Glutamatergic neuron (in vitro differentiated cells): ENCODE measurements around the gene OBI1. TPM values are rescaled to one million over a fixed set of nuclear protein-coding genes. Genes with fewer than 3 reads are reported as not detected.

Experiments used
- DNase-seq: peaks from one replicate; pipeline ENCODE4 v3.0.0; 2022
- H3K27ac Mint-ChIP-seq: one replicate; pipeline ENCODE4 v1.8.0; 2020; ENCODE audit warnings: mild to moderate bottlenecking, mixed read lengths, inconsistent platforms; ENCODE audit not compliant: unreplicated experiment
- H3K27me3 Mint-ChIP-seq: one replicate; pipeline ENCODE4 v1.8.0; 2020; ENCODE audit warnings: mild to moderate bottlenecking, moderate library complexity, mixed read lengths, inconsistent platforms; ENCODE audit not compliant: unreplicated experiment
- H3K36me3 Mint-ChIP-seq: one replicate; pipeline ENCODE4 v1.8.0; 2020; ENCODE audit warnings: mild to moderate bottlenecking, mixed read lengths, inconsistent platforms; ENCODE audit not compliant: unreplicated experiment
- H3K4me1 Mint-ChIP-seq: one replicate; pipeline ENCODE4 v1.8.0; 2020; ENCODE audit warnings: mild to moderate bottlenecking, low read depth, mixed read lengths, inconsistent platforms; ENCODE audit not compliant: unreplicated experiment
- H3K4me3 Mint-ChIP-seq: one replicate; pipeline ENCODE4 v1.8.0; 2020; ENCODE audit warnings: mild to moderate bottlenecking, mixed read lengths, inconsistent platforms; ENCODE audit not compliant: unreplicated experiment
- H3K9me3 Mint-ChIP-seq: one replicate; pipeline ENCODE4 v1.8.0; 2020; ENCODE audit warnings: mild to moderate bottlenecking, moderate library complexity, mixed read lengths, inconsistent platforms; ENCODE audit not compliant: unreplicated experiment
- CTCF ChIP-seq: fragments of 200-600 bp; sonication (generic); IDR thresholded peaks from one replicate; pipeline ENCODE4 v1.5.0; 2021; ENCODE audit not compliant: partially characterized antibody, unreplicated experiment
- long read RNA-seq: library from polyadenylated mRNA; unstranded; transcript quantifications from one replicate; pipeline ENCODE4 v2.0.0, GENCODE V29; 2020; ENCODE audit not compliant: unreplicated experiment
- total RNA-seq: library from RNA; stranded (reverse); fragmentation: NEBNext Ultra II Directional; extraction: Animal tissue kit (Norgen Biotek cat#: 25700); gene quantifications from one replicate; pipeline ENCODE4 v1.2.1, GENCODE V29; 2021; ENCODE audit not compliant: unreplicated experiment

Gene OBI1
- total RNA-seq = 16.7 TPM
- long read RNA-seq, transcript RNF219-201 (6 exons, 3,529 nt) = major isoform, 7 of 9 reads
- long read RNA-seq, partial matches to known transcripts = 0 of 9 reads
- long read RNA-seq, other reads (novel, unspliced or antisense) = 2 of 9 reads

GRCh38 chr13:78658630-78659449 is at the start of gene OBI1:
Gene OBI1 (minus strand): TSS chr13:78659155. CDS start chr13:78659120, 35 bp downstream.
- Mint-ChIP-seq H3K4me1 (peaks cover 25% of the 10 kb centered on the region), H3K4me3 (peak within 1 kb of the TSS; percentile 98), H3K27me3 (peaks cover 10% of the 10 kb centered on the region), H3K9me3 (no peaks in the 10 kb centered on the region), H3K36me3 (no peaks in the 10 kb centered on the region), H3K27ac (peak within 1 kb of the TSS; percentile 90)
- TF ChIP-seq CTCF = no peak
- peak; percentile 94 for DNase-seq

- Mint-ChIP-seq H3K36me3 (no peaks in the 10 kb centered on the region), H3K9me3 (peaks cover 2% of the 10 kb centered on the region), H3K4me1 (peaks cover 2% of the 10 kb centered on the region), H3K27ac (no peak overlapping the region), H3K27me3 (peaks cover 3% of the 10 kb centered on the region), H3K4me3 (no peak overlapping the region)
- no peak for DNase-seq
- TF ChIP-seq CTCF = no peak
Measured at GRCh38 chr13:78701383-78701782, 42.4 kb upstream of the OBI1 start.

- no peaks in the 10 kb centered on the region for H3K4me1 Mint-ChIP-seq
- H3K4me3 Mint-ChIP-seq = no peak overlapping the region
- TF ChIP-seq CTCF = no peak
- H3K36me3 Mint-ChIP-seq = no peaks in the 10 kb centered on the region
- DNase-seq = no peak
- H3K9me3 Mint-ChIP-seq = peaks cover 2% of the 10 kb centered on the region
- no peak overlapping the region for H3K27ac Mint-ChIP-seq
- H3K27me3 Mint-ChIP-seq = peaks cover 3% of the 10 kb centered on the region
Measured at GRCh38 chr13:78700121-78700910, 41.4 kb upstream of the OBI1 start.

- no peak for DNase-seq
- no peaks in the 10 kb centered on the region for H3K9me3 Mint-ChIP-seq
- no peaks in the 10 kb centered on the region for H3K36me3 Mint-ChIP-seq
- no peak overlapping the region for H3K4me3 Mint-ChIP-seq
- no peak overlapping the region for H3K27ac Mint-ChIP-seq
- no peak for TF ChIP-seq CTCF
- peaks cover 5% of the 10 kb centered on the region for H3K4me1 Mint-ChIP-seq
- H3K27me3 Mint-ChIP-seq = peaks cover 5% of the 10 kb centered on the region
Measured at GRCh38 chr13:78689011-78689410, 30.1 kb upstream of the OBI1 start.

- DNase-seq = no peak
- H3K27ac Mint-ChIP-seq = no peak overlapping the region
- H3K4me1 Mint-ChIP-seq = peaks cover 5% of the 10 kb centered on the region
- TF ChIP-seq CTCF = no peak
- H3K27me3 Mint-ChIP-seq = peaks cover 5% of the 10 kb centered on the region
- no peaks in the 10 kb centered on the region for H3K9me3 Mint-ChIP-seq
- no peak overlapping the region for H3K4me3 Mint-ChIP-seq
- peaks cover 10% of the 10 kb centered on the region for H3K36me3 Mint-ChIP-seq
Measured at GRCh38 chr13:78686461-78686860, 27.5 kb upstream of the OBI1 start.
